Measurements from ENCODE around the gene ARHGAP6. TPM values are rescaled to one million over a fixed set of nuclear protein-coding genes. Genes with fewer than 3 reads are reported as not detected.

The ARHGAP6 gene
- total RNA-seq, 1 donor from 2014 or later, result not detected

DNA sequence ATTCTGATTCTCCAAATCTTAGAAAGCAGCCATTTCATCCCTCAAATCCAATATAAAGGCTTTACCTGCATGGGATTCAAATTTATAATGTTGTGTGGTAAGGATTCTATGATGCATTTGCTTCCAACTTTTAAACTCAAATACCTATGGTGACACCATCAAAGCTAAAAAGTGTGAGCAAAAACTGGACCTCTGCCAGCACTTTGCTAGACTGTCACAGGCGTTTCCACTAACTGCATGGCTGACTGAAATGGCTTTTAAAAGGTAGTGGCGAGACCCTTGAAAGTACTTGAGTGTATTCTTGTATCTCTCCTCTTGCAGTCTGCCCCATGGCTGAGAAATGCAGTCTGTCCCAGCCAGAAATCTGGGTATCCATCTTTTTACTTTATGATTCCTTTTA is 203.1 kb downstream of the ARHGAP6 start:
- intact Hi-C loops (cut with micrococcal nuclease), result no loop called here

- intact Hi-C loops (cut with micrococcal nuclease), result no loop called here
These were observed 203.6 kb downstream of the ARHGAP6 start for GRCh38 chrX:11462136-11462535.

- intact Hi-C loops (cut with micrococcal nuclease), result no loop called here
These were observed 204.3 kb downstream of the ARHGAP6 start for GRCh38 chrX:11461201-11462001.

GRCh38 chrX:11460347-11460746 is 205.4 kb downstream of the ARHGAP6 start:
- intact Hi-C loops (cut with micrococcal nuclease), result no loop called here

- intact Hi-C loops (cut with micrococcal nuclease), result no loop called here
These were observed 207.6 kb downstream of the ARHGAP6 start for GRCh38 chrX:11458170-11458569.

GRCh38 chrX:11451151-11451550 is 214.6 kb downstream of the ARHGAP6 start:
- intact Hi-C loops (cut with micrococcal nuclease), result no loop called here

DNA sequence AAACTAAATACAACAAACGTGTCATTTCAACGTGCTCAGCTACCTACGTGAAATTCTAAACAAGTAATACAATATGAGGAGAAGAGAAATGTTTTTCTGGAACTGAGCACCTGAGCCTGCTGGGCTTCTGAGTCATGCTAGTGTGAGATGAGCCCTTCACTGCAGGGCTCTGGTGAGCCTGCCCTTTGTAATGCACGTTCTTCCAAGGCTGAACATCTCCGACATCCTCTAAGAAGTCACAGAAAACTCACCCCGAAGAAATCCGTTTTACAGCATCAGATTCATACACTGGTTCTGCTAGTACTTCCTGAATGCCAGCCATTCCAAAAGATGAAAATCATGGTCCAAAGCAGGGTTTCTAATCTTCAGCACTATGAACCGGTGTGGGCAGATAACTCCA is 215.4 kb downstream of the ARHGAP6 start:
- intact Hi-C loops (cut with micrococcal nuclease), result no loop called here

DNA sequence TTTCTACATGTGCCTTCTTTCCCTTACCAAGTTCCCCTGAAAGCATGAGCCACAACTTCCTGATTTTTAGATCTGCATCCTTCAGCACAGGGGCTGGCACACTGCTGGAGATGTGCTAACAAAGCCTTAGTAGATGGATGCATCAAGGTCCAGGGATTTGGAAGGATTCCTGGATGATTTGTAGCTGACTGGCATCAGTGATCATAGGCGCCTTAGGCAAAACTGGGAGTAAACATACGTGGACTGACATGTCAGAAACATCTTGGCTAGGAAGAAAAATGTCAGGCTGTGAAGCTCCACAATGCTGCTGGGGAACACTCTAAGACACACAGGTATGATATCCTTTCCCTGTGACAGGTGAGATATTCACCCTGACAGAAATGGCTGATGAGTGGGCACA is 216.1 kb downstream of the ARHGAP6 start:
- intact Hi-C loops (cut with micrococcal nuclease), result no loop called here

GRCh38 chrX:11447418-11447817 is 218.3 kb downstream of the ARHGAP6 start:
- intact Hi-C loops (cut with micrococcal nuclease), result no loop called here

DNA sequence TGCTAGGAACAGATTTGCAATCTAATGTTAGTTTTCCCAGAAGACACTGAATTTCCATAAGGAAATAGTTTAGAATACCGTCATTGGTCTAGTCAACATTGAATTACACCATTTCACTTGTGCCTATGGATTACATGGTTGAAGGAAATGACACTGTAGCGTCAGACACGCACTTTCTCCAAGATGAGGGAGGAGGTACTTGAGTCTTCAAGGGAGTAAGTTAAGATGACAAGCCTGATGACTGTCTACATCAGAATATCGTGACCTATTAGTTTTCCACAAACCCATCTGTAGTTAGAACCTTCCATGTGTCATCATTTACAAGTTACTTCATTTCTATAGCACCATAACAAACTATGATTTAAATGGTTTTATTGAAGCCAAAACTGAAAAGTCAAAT is 218.8 kb downstream of the ARHGAP6 start:
- intact Hi-C loops (cut with micrococcal nuclease), result no loop called here

DNA sequence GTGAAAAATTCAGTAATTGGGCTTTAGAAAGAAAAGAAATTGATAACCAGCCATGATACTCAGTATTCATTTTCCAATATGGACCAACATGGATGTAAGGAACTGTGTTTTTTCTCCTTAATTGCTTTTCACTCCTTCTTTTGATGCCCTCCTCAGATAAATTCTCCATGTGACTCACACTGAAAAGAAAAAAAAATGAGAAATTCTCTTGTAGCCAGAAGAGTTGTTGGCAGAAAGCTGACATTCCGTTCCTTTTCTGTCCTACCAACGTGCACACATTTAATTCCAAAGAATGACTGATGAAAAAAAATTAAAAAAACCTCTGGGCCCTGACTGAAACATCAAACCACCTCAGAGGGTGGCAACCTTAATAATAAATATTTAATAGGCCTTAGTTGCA is 219.4 kb downstream of the ARHGAP6 start:
- intact Hi-C loops (cut with micrococcal nuclease), result no loop called here

DNA sequence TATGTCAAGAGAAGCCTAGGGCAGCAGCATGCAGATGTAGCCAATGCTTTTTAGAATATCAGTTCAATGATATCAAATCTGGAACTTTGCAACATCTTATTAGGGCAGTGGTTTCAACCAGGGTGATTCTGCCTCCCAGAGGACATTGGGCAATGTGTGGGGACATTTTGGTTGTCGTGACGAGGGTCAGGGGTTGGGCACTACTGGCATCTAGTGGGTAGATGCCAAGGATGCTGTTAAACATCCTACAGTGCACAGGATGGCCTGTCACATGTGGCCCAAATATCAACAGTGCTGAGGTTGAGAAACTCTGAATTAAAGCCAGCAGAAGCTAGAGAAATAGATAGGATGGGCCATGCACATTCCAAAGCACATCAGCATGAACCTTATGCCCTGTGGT is 220.2 kb downstream of the ARHGAP6 start:
- intact Hi-C loops (cut with micrococcal nuclease), result no loop called here

DNA sequence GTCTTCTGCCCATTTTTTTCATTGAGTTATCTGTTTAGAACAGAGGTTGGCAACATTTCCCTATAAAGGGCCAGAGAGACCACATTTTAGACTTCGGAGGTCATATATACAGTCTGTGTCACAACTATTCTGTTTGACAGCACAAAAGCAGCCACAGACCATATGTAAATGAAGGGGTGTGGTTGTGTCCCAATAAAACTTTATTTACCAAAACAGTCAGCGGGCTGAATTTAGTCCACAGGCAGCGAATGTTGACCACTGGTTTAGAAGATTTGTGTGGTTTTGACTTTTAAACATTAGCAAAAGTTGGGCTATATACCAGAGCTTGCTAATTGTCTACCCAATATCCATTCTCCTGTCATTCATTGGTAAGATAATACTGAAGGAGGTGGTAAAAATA is 221.7 kb downstream of the ARHGAP6 start:
- intact Hi-C loops (cut with micrococcal nuclease), result no loop called here

- intact Hi-C loops (cut with micrococcal nuclease), result no loop called here
These were observed 225.9 kb downstream of the ARHGAP6 start for GRCh38 chrX:11439846-11440245.

GRCh38 chrX:11438767-11439166 is 227.0 kb downstream of the ARHGAP6 start:
- intact Hi-C loops (cut with micrococcal nuclease), result no loop called here

GRCh38 chrX:11438380-11438723 is 227.4 kb downstream of the ARHGAP6 start:
- intact Hi-C loops (cut with micrococcal nuclease), result no loop called here

- intact Hi-C loops (cut with micrococcal nuclease), result no loop called here
These were observed 227.9 kb downstream of the ARHGAP6 start for GRCh38 chrX:11437642-11438379.

GRCh38 chrX:11435568-11435967 is 230.2 kb downstream of the ARHGAP6 start:
- intact Hi-C loops (cut with micrococcal nuclease), result no loop called here

DNA sequence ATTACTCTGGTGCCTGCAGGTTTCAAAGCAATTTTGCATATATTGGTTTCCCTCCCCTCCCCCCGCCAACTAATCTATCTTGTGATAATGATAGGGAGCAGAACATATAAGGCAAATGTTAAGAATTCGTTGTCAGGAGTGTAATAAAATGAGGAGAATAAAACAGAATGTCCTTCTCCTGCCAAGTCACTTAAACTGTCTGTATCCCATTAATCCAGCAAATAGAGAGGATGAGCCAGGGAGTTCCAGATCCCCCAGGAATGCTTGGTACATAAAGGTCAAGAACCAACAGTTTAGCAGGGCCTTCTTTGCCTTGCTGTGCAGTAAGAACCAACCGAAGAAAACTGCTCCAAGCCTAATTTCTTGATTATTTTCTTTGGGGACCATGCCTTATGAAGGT is 231.1 kb downstream of the ARHGAP6 start:
- intact Hi-C loops (cut with micrococcal nuclease), result no loop called here

DNA sequence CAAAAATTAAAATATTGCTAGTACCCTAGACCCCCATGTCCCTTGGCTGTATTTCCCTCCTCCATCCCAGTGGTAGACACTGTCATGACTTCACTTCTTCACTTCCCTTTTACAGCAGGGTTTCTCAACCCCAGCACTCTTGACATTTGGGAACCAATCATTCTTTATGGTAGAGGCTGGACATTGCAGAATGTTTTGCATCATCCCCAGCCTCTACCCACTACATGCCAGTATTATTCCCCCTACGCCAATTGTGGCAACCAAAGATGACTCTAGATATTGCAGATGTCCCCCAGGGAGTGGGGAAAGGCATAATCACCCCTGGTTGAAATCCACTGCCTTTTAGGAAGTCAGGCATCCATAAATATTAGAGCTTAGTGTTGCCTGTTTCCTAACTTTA is 233.9 kb downstream of the ARHGAP6 start:
- intact Hi-C loops (cut with micrococcal nuclease), result no loop called here

DNA sequence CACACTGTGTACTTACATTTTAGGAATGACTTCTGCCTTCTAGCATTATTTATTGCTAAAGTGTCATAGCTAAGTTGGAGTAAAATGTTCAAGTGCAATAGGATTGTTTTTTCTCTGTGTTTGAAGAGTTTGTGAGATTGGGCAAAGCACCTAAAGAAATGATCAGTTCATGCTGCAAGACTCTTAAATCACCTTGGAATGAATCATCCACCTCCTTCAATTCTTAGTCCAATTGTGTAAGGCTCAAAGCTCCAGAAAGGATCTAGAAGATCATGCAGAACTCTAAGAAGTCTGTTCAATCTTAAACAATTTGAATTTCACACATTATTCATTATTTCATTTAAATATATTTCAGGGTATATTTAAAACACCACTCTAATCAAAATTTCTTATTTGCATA is 235.4 kb downstream of the ARHGAP6 start:
- intact Hi-C loops (cut with micrococcal nuclease), result no loop called here

DNA sequence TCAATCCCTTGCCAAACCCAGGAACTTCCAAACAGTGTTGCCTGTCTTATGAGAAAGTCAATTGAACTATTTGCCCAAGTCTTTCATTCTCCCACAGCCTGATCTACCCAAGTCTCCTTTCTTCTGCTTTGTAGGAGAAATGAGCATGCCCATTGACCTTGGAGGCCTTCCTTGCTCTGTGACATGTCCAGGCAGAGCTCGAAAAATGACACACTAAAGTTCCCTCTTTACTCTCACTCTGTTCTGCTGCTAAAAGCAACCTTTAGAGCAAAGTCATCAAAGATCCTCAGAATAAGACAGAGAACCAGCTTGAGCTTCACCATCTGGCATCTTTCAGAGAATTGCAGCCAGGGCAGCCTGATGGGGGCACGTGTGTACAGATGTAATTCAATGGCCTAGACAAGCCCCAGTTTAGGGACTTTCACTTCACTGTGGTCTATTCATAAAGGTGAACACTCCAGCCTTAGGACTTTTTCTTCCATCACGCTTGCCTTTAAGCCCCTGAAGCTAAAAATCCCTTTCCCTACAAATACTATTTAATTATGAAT is 236.1 kb downstream of the ARHGAP6 start:
- intact Hi-C loops (cut with micrococcal nuclease), result no loop called here
